SK-N-SH (cell line): Measurements from ENCODE around the gene CHD9. TPM values are rescaled to one million over a fixed set of nuclear protein-coding genes. Genes with fewer than 3 reads are reported as not detected.

Source experiments
- CTCF ChIA-PET: fragments of 300-600, 350-600 bp; formaldehyde crosslinking; extraction: SDS; loops from one replicate; lab custom pipeline; 2021; lab: Yijun Ruan, JAX
- POLR2A ChIA-PET: fragments of 350-600 bp; sonication (Branson Sonifier 250); formaldehyde crosslinking; extraction: SDS; loops from one replicate; lab custom pipeline; 2020; ENCODE audit warnings: antibody characterized with exemption, inconsistent platforms; lab: Yijun Ruan, JAX
- DNase-seq: peaks from one replicate; pipeline ENCODE4 v3.0.0; 2012
- H2AFZ ChIP-seq: fragments of 200-600 bp; sonication (generic); 2 replicates; pipeline ENCODE4 v1.8.1; 2016; ENCODE audit warnings: antibody characterized with exemption, mild to moderate bottlenecking, low read depth
- H3F3A ChIP-seq: fragments of 200-600 bp; sonication (generic); replicated peaks from 2 replicates; pipeline ENCODE3; 2016; ENCODE audit warnings: antibody characterized with exemption, mild to moderate bottlenecking; ENCODE audit not compliant: insufficient read depth
- H3K27ac ChIP-seq, 2 experiments: fragments of 200-500 bp in 1 of 2; fragments of 200-600 bp in 1 of 2; sonication (Bioruptor generic) in 1 of 2; sonication (generic), shearing (Covaris generic) in 1 of 2; 2 replicates each; pipeline versions ENCODE4 v1.5.1 to v1.6.1; 2014 to 2016; ENCODE audit warnings: low read depth in 2 of 2, inconsistent platforms in 1 of 2, low read length in 1 of 2, mild to moderate bottlenecking in 1 of 2, mixed read lengths in 1 of 2
- H3K27me3 ChIP-seq: fragments of 200-600 bp; sonication (generic), shearing (Covaris generic); 2 replicates; pipeline ENCODE4 v1.6.1; 2016; ENCODE audit warnings: mixed run types; ENCODE audit not compliant: insufficient read depth
- H3K36me3 ChIP-seq, 2 experiments: fragments of 200-500 bp in 1 of 2; fragments of 200-600 bp in 1 of 2; sonication (Bioruptor generic) in 1 of 2; sonication (generic) in 1 of 2; replicated peaks in 1 of 2; 2 replicates each; pipeline versions ENCODE3 to v1.5.1; 2014 to 2016; ENCODE audit warnings: low read length in 1 of 2, mild to moderate bottlenecking in 1 of 2; ENCODE audit not compliant: insufficient read depth in 2 of 2, control insufficient read depth in 1 of 2
- H3K4me1 ChIP-seq, 2 experiments: fragments of 200-500 bp in 1 of 2; fragments of 200-600 bp in 1 of 2; sonication (Bioruptor generic) in 1 of 2; sonication (generic), shearing (Covaris generic) in 1 of 2; 2 replicates each; pipeline versions ENCODE4 v1.5.1 to v1.6.1; 2014 to 2016; ENCODE audit warnings: low read depth in 1 of 2, low read length in 1 of 2, mixed run types in 1 of 2; ENCODE audit not compliant: insufficient read depth in 2 of 2, control insufficient read depth in 1 of 2
- H3K4me2 ChIP-seq: fragments of 200-600 bp; sonication (generic), shearing (Covaris generic); 2 replicates; pipeline ENCODE4 v1.6.1; 2017; ENCODE audit warnings: mixed run types
- H3K4me3 ChIP-seq, 2 experiments: fragments of 200-500 bp in 1 of 2; fragments of 200-600 bp in 1 of 2; sonication (Bioruptor generic) in 1 of 2; sonication (generic), shearing (Covaris generic) in 1 of 2; 2 replicates each; pipeline versions ENCODE4 v1.5.1 to v1.8.1; 2014 to 2016; ENCODE audit warnings: low read depth in 2 of 2, inconsistent platforms in 1 of 2, low read length in 1 of 2, mild to moderate bottlenecking in 1 of 2, mixed read lengths in 1 of 2, moderate library complexity in 1 of 2
- H3K79me2 ChIP-seq: fragments of 200-600 bp; sonication (generic); 2 replicates; pipeline ENCODE4 v1.8.1; 2017; ENCODE audit warnings: mild to moderate bottlenecking; ENCODE audit not compliant: insufficient read depth
- H3K9ac ChIP-seq: fragments of 200-600 bp; sonication (generic); 2 replicates; pipeline ENCODE4 v1.6.1; 2017; ENCODE audit warnings: mixed run types
- H3K9me2 ChIP-seq: fragments of 200-600 bp; sonication (generic); 2 replicates; pipeline ENCODE4 v1.6.1; 2017; ENCODE audit warnings: mixed run types
- H3K9me3 ChIP-seq: fragments of 200-600 bp; sonication (generic); 2 replicates; pipeline ENCODE4 v1.6.1; 2017; ENCODE audit warnings: mixed run types, mild to moderate bottlenecking, moderate library complexity
- H4K20me1 ChIP-seq: fragments of 200-600 bp; sonication (generic); 2 replicates; pipeline ENCODE4 v1.6.1; 2017; ENCODE audit warnings: mild to moderate bottlenecking, mixed run types; ENCODE audit not compliant: insufficient read depth
- EP300 ChIP-seq, 2 experiments: IDR thresholded peaks; 2 replicates each; pipeline versions ENCODE4 v1.4.0 to v1.6.1; 2012; ENCODE audit warnings: borderline replicate concordance in 1 of 2, low read depth in 1 of 2, low read length in 1 of 2
- EZH2phosphoT487 ChIP-seq: fragments of 200-600 bp; sonication (generic); IDR thresholded peaks from 2 replicates; pipeline ENCODE4 v1.6.1; 2017; ENCODE audit warnings: low read depth, mixed run types, mild to moderate bottlenecking, antibody characterized with exemption, moderate library complexity, borderline replicate concordance
- FOSL2 ChIP-seq: IDR thresholded peaks from 2 replicates; pipeline ENCODE4 v1.4.0; 2012; ENCODE audit warnings: low read depth, mild to moderate bottlenecking, moderate library complexity, borderline replicate concordance
- GATA2 ChIP-seq: sonication (generic); formaldehyde crosslinking; IDR thresholded peaks from 2 replicates; pipeline ENCODE4 v1.5.0; 2020; ENCODE audit warnings: mild to moderate bottlenecking, missing genetic modification reagents
- MEF2A ChIP-seq: IDR thresholded peaks from 2 replicates; pipeline ENCODE4 v1.4.0; 2012; ENCODE audit warnings: low read depth, borderline replicate concordance
- NFIC ChIP-seq: IDR thresholded peaks from 2 replicates; pipeline ENCODE4 v1.4.0; 2012; ENCODE audit warnings: borderline replicate concordance
- NRF1 ChIP-seq: IDR thresholded peaks from 2 replicates; pipeline ENCODE4 v1.6.1; 2012; ENCODE audit warnings: low read depth, mild to moderate bottlenecking, low read length
- POLR2AphosphoS5 ChIP-seq: IDR thresholded peaks from 2 replicates; pipeline ENCODE4 v1.6.1; 2012; ENCODE audit warnings: low read depth, low read length
- RCOR1 ChIP-seq: fragments of 150-350 bp; IDR thresholded peaks from 2 replicates; pipeline ENCODE4 v1.6.1; 2017; ENCODE audit warnings: antibody characterized with exemption, low read length
- SIN3A ChIP-seq: IDR thresholded peaks from 2 replicates; pipeline ENCODE4 v1.6.1; 2012; ENCODE audit warnings: low read depth, mild to moderate bottlenecking, low read length, moderate library complexity, borderline replicate concordance
- TEAD4 ChIP-seq: IDR thresholded peaks from 2 replicates; pipeline ENCODE4 v1.4.0; 2012; ENCODE audit warnings: mild to moderate bottlenecking, borderline replicate concordance; ENCODE audit not compliant: insufficient read depth
- USF1 ChIP-seq: IDR thresholded peaks from 2 replicates; pipeline ENCODE4 v1.4.0; 2012; ENCODE audit warnings: low read depth, borderline replicate concordance
- ZBTB33 ChIP-seq: IDR thresholded peaks from 2 replicates; pipeline ENCODE4 v1.4.0; 2012; ENCODE audit warnings: low read depth, borderline replicate concordance
- WGBS: methylation state at CpG from one replicate; pipeline ENCODE4 v1.1.6; 2017; ENCODE audit warnings: low lambda C conversion rate; 5-methylcytosine and 5-hydroxymethylcytosine counted together
- polyA plus RNA-seq, 3 experiments: library from polyadenylated mRNA; depleted of rRNA; stranded (reverse); fragments of >200 nt; gene quantifications; 2 replicates each; pipeline ENCODE4 v1.2.3, GENCODE V29; 2012
- TF ChIP-seq, protein P1 (sequence below): IDR thresholded peaks from 2 replicates; pipeline ENCODE4 v1.6.1; 2012; ENCODE audit warnings: mild to moderate bottlenecking, low read depth, low read length, moderate library complexity
- TF ChIP-seq, protein P2 (sequence below): IDR thresholded peaks from 2 replicates; pipeline ENCODE4; 2012

The CHD9 gene
- polyA plus RNA-seq, 1 of the 3 experiments (the other 2 are of a cell fraction): 6.2 TPM

GRCh38 chr16:53082509-53082908 is 27.7 kb downstream of the CHD9 start:
- no peak for DNase-seq
- CTCF ChIA-PET: interaction anchor here (5.5 kb wide), 1 partner anchor 28 kb away, joined by 50 read pairs; the partner anchor contains the start of gene CHD9
- H3K9ac ChIP-seq: no peak overlapping the region
- peaks cover 48% of the 10 kb centered on the region for H3K79me2 ChIP-seq
- whole genome bisulfite sequencing: 95% methylated on average over 4 of the region's 4 CpGs
- H3K9me2 ChIP-seq: no peaks in the 10 kb centered on the region
- no peaks in the 10 kb centered on the region for H4K20me1 ChIP-seq
- TF ChIP-seq, protein P1, sequence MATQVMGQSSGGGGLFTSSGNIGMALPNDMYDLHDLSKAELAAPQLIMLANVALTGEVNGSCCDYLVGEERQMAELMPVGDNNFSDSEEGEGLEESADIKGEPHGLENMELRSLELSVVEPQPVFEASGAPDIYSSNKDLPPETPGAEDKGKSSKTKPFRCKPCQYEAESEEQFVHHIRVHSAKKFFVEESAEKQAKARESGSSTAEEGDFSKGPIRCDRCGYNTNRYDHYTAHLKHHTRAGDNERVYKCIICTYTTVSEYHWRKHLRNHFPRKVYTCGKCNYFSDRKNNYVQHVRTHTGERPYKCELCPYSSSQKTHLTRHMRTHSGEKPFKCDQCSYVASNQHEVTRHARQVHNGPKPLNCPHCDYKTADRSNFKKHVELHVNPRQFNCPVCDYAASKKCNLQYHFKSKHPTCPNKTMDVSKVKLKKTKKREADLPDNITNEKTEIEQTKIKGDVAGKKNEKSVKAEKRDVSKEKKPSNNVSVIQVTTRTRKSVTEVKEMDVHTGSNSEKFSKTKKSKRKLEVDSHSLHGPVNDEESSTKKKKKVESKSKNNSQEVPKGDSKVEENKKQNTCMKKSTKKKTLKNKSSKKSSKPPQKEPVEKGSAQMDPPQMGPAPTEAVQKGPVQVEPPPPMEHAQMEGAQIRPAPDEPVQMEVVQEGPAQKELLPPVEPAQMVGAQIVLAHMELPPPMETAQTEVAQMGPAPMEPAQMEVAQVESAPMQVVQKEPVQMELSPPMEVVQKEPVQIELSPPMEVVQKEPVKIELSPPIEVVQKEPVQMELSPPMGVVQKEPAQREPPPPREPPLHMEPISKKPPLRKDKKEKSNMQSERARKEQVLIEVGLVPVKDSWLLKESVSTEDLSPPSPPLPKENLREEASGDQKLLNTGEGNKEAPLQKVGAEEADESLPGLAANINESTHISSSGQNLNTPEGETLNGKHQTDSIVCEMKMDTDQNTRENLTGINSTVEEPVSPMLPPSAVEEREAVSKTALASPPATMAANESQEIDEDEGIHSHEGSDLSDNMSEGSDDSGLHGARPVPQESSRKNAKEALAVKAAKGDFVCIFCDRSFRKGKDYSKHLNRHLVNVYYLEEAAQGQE: no peak
- TF ChIP-seq POLR2AphosphoS5 (no peak), USF1 (no peak), TEAD4 (no peak), EZH2phosphoT487 (no peak)
- peak overlapping the region; percentile 3 to 100; a peak in 3 of 4 replicates for H3K27ac ChIP-seq
- POLR2A ChIA-PET: no interaction called here
- H3K9me3 ChIP-seq: no peaks in the 10 kb centered on the region
- no peak overlapping the region for H2AFZ ChIP-seq
- H3K4me3 ChIP-seq: no peak overlapping the region
- no peaks in the 10 kb centered on the region for H3K27me3 ChIP-seq
- H3F3A ChIP-seq: peaks cover 46% of the 10 kb centered on the region
- H3K4me1 ChIP-seq: peaks cover 74% of the 10 kb centered on the region in 2 experiments
- H3K36me3 ChIP-seq: no peaks in the 10 kb centered on the region
- no peak overlapping the region for H3K4me2 ChIP-seq

- no peak for DNase-seq
- Histone ChIP-seq H3K4me3 (no peak overlapping the region), H3K4me1 (peaks cover 74 to 75% of the 10 kb centered on the region in 2 experiments), H3K27ac (peak overlapping the region; percentile 3 to 100; a peak in 3 of 4 replicates), H3K36me3 (no peaks in the 10 kb centered on the region), H3K4me2 (no peak overlapping the region), H3F3A (peaks cover 46% of the 10 kb centered on the region), H3K9me2 (no peaks in the 10 kb centered on the region), H4K20me1 (no peaks in the 10 kb centered on the region), H3K79me2 (peaks cover 42% of the 10 kb centered on the region), H3K9ac (no peak overlapping the region), H3K27me3 (no peaks in the 10 kb centered on the region), H2AFZ (no peak overlapping the region), H3K9me3 (no peaks in the 10 kb centered on the region)
- WGBS: 47% methylated on average over 1 of the region's 1 CpG
- POLR2A ChIA-PET: no interaction called here
- no peak for TF ChIP-seq FOSL2
- TF ChIP-seq NRF1: no peak
- TF ChIP-seq MEF2A: no peak
- no peak for TF ChIP-seq EZH2phosphoT487
- no peak for TF ChIP-seq EP300 (IDR thresholded peaks at IDR 0.05; ENCODE audit: borderline replicate concordance in 1 of 2, low read depth in 1 of 2, low read length in 1 of 2)
- no peak for TF ChIP-seq ZBTB33
- TF ChIP-seq GATA2: no peak
- no peak for TF ChIP-seq RCOR1
- no peak for TF ChIP-seq NFIC
- TF ChIP-seq, protein P2, sequence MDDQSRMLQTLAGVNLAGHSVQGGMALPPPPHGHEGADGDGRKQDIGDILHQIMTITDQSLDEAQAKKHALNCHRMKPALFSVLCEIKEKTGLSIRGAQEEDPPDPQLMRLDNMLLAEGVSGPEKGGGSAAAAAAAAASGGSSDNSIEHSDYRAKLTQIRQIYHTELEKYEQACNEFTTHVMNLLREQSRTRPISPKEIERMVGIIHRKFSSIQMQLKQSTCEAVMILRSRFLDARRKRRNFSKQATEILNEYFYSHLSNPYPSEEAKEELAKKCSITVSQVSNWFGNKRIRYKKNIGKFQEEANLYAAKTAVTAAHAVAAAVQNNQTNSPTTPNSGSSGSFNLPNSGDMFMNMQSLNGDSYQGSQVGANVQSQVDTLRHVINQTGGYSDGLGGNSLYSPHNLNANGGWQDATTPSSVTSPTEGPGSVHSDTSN: no peak
- no peak for TF ChIP-seq SIN3A
- CTCF ChIA-PET: interaction anchor here (5.5 kb wide), 1 partner anchor 28 kb away, joined by 50 read pairs; the partner anchor contains the start of gene CHD9
Measured at GRCh38 chr16:53083119-53083518, 28.3 kb downstream of the CHD9 start.
